Middle frontal gyrus (tissue), 1 donor: ENCODE measurements around the gene XIRP2.
A peak's percentile ranks its signal among the peaks of the same experiment; 100 is the strongest.

Source experiments
- DNase-seq: peaks from one replicate; pipeline ENCODE4 v3.0.0-alpha.2; 2015; ENCODE audit warnings: low spot score; ENCODE audit errors: extremely low spot score

Gene XIRP2

GRCh38 chr2:167292430-167293171 lies 404.3 kb downstream of the XIRP2 start, which contains the start of gene B3GALT1:
B3GALT1 (plus strand) TSS chr2:167293001.
- peak; percentile 84 for DNase-seq

- no peak for DNase-seq
Measured at GRCh38 chr2:167293172-167293781, 405.0 kb downstream of the XIRP2 start.

GRCh38 chr2:167293943-167294775 lies 405.9 kb downstream of the XIRP2 start:
- DNase-seq = no peak

GRCh38 chr2:167294776-167295140 lies 406.5 kb downstream of the XIRP2 start:
- no peak for DNase-seq

DNA sequence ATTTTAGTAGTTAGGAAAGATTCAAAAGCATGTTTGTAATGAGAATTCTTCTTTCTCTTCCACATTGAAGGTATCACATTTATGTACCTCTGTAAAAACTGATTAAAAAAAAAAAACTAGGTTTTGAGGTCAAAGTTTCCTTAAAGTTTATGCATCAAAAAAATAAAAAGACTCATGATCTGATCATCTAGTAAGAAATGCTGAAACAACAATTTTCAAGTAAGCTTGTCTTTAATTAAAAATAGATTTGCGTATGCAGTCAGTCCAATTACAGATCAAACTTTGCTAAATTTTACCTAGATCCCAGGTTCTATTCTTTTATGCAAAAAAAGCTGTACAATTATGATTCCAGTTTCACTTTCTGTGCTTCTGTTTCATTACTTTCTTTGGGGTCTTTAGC lies 409.0 kb downstream of the XIRP2 start:
- no peak for DNase-seq

DNA sequence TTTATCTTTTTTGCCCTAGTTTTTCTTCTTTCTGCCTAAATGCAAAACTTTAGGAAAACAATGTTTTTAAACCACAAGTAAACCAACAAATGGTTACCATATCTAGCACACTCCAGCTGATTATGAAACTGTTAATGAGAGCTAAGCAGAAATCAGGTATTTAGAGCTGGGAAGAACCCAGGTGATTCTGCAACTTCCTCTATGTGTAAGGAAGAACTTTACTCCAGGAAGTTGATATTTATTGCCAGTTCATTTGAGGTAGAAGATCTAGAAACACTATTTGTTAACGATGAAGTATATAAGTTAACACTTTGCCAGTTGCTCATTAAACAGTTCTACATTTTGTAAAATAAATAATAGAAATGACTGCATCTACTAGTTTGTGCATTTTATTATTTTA lies 409.7 kb downstream of the XIRP2 start:
- no peak for DNase-seq
